ENCODE results near the gene MRPL20. TPM values are rescaled to one million over a fixed set of nuclear protein-coding genes. Genes with fewer than 3 reads are reported as not detected.
A peak's percentile ranks its signal among the peaks of the same experiment; 100 is the strongest.

Gene MRPL20
- total and polyA plus RNA-seq, 9 of the 15 experiments (the other 6 are each of a cell fraction or from before 2014, with no cell fraction given), result 180 to 671 (median 229) TPM

- no peak; the same call in 1 of the 2 replicates for TF ChIP-seq ZKSCAN8 (CRISPR knock-in tag; IDR thresholded peaks at IDR 0.05)
- TF ChIP-seq HMG20A (CRISPR knock-in tag; conservative IDR thresholded peaks at IDR 0.05), result no peak
- no peak; a peak in 1 of 4 replicates for TF ChIP-seq CSDE1 (IDR thresholded peaks at IDR 0.05)
- TF ChIP-seq NCOA1 (IDR thresholded peaks at IDR 0.05; ENCODE audit: low read depth), result peak; percentile 99
- peak; percentile 67 for TF ChIP-seq EP300 (IDR thresholded peaks at IDR 0.05; ENCODE audit: low read length)
- no peak for TF ChIP-seq ATF2 (CRISPR knock-in tag; IDR thresholded peaks at IDR 0.05)
- TF ChIP-seq DEAF1 (CRISPR knock-in tag; IDR thresholded peaks at IDR 0.05), result no peak
- peak; percentile 7 for TF ChIP-seq POLR2B (IDR thresholded peaks at IDR 0.05; ENCODE audit: low read depth, partially characterized antibody)
- no peak; the same call in 1 of the 2 replicates for TF ChIP-seq SNIP1 (IDR thresholded peaks at IDR 0.05; ENCODE audit: low read depth)
- peak; percentile 86 for TF ChIP-seq L3MBTL2 (IDR thresholded peaks at IDR 0.05)
- no peak for TF ChIP-seq ZNF764 (CRISPR knock-in tag; IDR thresholded peaks at IDR 0.05; ENCODE audit: low read depth)
- peak; percentile 1 for TF ChIP-seq SAP30 (IDR thresholded peaks at IDR 0.05; ENCODE audit: borderline replicate concordance, insufficient read depth, low read depth, low read length, poor library complexity, severe bottlenecking)
- peak; percentile 84; the same call in 1 of the 2 replicates for TF ChIP-seq ZNF644 (tag; IDR thresholded peaks at IDR 0.05; ENCODE audit: low read depth)
- peak; percentile 83 for TF ChIP-seq ZNF584 (CRISPR knock-in tag; IDR thresholded peaks at IDR 0.05; ENCODE audit: low read depth)
- TF ChIP-seq PCBP1 (IDR thresholded peaks at IDR 0.05; ENCODE audit: low read depth, low read length, poor library complexity, severe bottlenecking), result peak; percentile 25
- TF ChIP-seq ILF3 (IDR thresholded peaks at IDR 0.05; ENCODE audit: borderline replicate concordance), result peak; percentile 88; the same call in 1 of the 2 replicates
- TF ChIP-seq MECOM (CRISPR knock-in tag; IDR thresholded peaks at IDR 0.05), result no peak
- TF ChIP-seq TCFL5 (CRISPR knock-in tag; conservative IDR thresholded peaks at IDR 0.05), result no peak
- peak; percentile 78 for TF ChIP-seq FOXM1 (IDR thresholded peaks at IDR 0.05; ENCODE audit: low read depth)
- peak; percentile 19; the same call in 1 of the 2 replicates for TF ChIP-seq FOXM1 (CRISPR knock-in tag; IDR thresholded peaks at IDR 0.05; ENCODE audit: low read depth)
- peak; percentile 64 to 89; a peak in 2 of 4 replicates for TF ChIP-seq FOXK2 (conservative IDR thresholded peaks at IDR 0.05 in 1 of 2, IDR thresholded peaks at IDR 0.05 in 1 of 2; ENCODE audit: low read depth in 2 of 2)
- peak; percentile 77; the same call in 1 of the 2 replicates for TF ChIP-seq CBX5 (IDR thresholded peaks at IDR 0.05; ENCODE audit: borderline replicate concordance, low read depth)
- TF ChIP-seq ERF (CRISPR knock-in tag; IDR thresholded peaks at IDR 0.05), result peak; percentile 80
- no peak; the same call in none of the 2 replicates for TF ChIP-seq JUN (IDR thresholded peaks at IDR 0.05; ENCODE audit: borderline replicate concordance, low read depth, low read length)
- TF ChIP-seq JUN (CRISPR knock-in tag; IDR thresholded peaks at IDR 0.05; ENCODE audit: borderline replicate concordance), result no peak
Measured at GRCh38 chr1:1374929-1375662, 32.0 kb downstream of the MRPL20 start, which contains the start of gene AURKAIP1 (continued).
